ENCODE results near the gene SPTAN1.
A peak's percentile ranks its signal among the peaks of the same experiment; 100 is the strongest.
"Not testable (repeated sequence)": the region's sequence is repeated elsewhere in the genome, so short reads cannot be mapped to it uniquely, and the experiment has no call there.

SPTAN1 gene

DNA sequence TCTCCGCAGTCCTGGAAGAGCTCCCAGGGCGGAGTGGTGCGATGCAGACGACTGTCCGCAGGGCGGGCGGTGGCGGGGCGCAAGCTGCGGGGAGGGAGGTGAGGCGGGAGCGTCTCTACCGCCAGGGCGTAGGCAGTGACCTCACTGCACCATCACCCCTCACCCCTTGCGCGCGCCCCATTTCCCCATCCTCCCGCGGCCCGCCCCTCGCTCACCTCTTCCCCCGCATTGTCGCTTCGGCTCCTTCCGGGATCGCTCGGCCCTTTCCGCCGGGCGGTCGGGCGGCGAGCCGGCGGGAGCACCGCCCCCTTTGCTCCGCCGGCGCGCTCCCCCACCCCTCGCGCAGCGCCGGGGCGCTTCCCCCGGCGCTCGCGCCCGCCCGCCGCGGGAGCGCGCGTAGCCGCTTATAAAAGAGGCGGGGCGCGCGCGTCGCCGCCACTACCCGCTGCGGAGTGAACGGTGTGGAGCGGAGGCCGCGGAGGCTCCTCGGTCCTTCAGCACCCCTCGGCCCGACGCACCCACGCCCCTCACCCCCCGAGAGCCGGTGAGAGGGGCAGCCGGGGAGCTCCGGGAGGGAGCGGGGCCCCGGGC is at the start of gene SPTAN1:
Gene SPTAN1 (plus strand): TSS at position 435 of the 591 bp plus-strand sequence. CDS start 14,154 bp downstream, outside the sequence.
- DNase-seq: peak; percentile 84

- not testable (repeated sequence) for DNase-seq
Observed at GRCh38 chr9:128503415-128503825, 49.0 kb upstream of the SPTAN1 start.

GRCh38 chr9:128503870-128504269 is 48.5 kb upstream of the SPTAN1 start:
- no peak for DNase-seq

GRCh38 chr9:128504485-128505413 is 47.6 kb upstream of the SPTAN1 start, which contains the start of gene GLE1:
Gene GLE1, plus strand, starts transcription at chr9:128504719. Its CDS starts 87 bp downstream, at chr9:128504806.
- peak; percentile 98 for DNase-seq

- peak; percentile 21 for DNase-seq
Observed at GRCh38 chr9:128505414-128505765, 47.0 kb upstream of the SPTAN1 start.

- DNase-seq: not testable (repeated sequence)
Observed at GRCh38 chr9:128505906-128506305, 46.5 kb upstream of the SPTAN1 start.

GRCh38 chr9:128512820-128513219 is 39.6 kb upstream of the SPTAN1 start:
- DNase-seq: no peak

DNA sequence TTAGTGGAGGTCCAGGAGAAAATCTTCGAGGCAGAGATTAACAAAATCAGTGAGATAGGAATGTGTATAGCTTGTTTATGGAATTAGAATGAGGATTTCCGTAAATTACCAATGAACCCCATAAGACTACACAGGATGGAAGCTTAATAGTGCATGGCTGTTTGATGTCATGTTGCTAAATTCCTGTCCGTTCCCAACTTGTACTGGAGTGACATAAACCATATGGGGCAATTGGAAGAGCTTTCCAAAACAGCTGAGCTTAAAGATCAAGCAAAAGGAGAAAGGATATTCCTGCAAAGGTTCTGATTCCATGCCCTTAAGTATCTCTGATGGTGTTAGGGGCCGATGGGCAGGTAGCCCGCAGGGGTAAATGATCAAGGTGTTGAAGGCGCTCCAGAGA is 30.4 kb upstream of the SPTAN1 start:
- DNase-seq: no peak

- peak; percentile 78 for DNase-seq
Observed at GRCh38 chr9:128523199-128523925, 29.0 kb upstream of the SPTAN1 start.

DNA sequence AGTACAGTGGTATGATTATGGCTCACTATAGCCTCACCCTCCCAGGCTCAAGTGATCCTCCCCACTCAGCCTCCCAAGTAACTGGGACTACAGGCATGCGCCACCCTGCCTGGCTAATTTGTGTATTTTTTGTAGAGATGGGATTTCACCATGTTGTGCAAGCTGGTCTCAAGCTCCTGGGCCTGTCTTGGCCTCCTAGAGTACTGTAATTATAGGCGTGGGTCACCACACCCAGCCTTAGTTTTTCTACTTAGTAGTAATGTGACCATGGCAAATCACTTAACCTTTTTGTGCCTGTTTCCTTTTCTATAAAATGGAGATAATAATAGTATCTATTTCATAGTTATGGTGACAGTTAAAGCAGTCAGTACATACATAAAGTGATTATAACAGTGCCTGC is 25.7 kb upstream of the SPTAN1 start:
- no peak for DNase-seq

DNA sequence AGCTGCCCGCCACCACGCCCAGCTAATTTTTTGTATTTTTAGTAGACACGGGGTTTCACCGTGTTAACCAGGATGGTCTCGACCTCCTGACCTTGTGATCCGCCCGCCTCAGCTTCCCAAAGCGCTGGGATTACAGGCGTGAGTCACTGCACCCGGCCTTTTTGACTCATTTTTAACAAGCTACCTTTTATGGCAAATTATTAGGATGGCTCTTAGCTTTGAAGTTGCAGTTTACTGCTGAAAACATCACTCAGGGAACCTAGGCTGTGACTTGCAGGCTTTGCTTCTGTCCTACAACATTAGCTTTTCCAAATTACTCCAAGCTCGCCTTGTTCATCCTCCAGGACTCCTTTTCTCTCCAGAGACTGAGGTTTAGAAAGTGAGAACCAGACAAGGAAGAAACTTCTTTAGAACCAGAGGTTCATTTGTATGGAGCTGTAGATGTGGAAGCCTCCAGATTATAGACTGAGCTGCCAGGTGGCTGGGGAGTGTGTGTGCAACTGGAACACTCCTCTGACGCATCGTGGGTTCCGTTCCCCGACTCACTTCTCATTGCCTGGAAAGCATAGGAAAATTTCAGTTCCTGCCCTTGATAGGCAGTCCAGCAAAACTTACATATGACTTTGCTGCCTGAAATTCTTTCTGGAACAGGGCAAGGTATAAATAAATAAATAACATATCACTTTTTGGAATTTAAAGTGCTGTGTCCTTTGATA is 23.8 kb upstream of the SPTAN1 start:
- no peak for DNase-seq

DNA sequence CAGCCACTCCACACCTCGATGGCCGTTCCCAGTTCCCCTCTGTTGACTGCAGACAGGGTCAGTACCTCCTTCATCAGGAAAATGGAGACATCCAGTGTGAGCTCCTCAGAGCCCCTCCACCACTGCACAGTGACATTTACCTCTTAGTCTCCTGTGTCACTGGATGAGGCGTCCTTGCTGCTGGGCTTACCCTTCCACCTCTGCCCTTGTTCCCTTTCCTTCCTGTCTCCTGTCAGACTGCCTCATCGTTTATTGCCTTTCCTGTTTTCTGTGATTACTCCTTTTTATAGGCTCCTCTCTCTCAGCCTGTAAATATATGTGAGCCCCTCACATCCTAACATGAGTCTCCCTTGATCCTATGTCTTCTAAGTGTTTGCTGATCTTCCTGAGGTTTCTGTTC is 23.2 kb upstream of the SPTAN1 start:
- no peak for DNase-seq

GRCh38 chr9:128532581-128532980 is 19.8 kb upstream of the SPTAN1 start:
- no peak for DNase-seq

- no peak for DNase-seq
Observed at GRCh38 chr9:128540634-128541360, 11.6 kb upstream of the SPTAN1 start.

GRCh38 chr9:128546504-128546903 is 5.9 kb upstream of the SPTAN1 start:
- DNase-seq: no peak

GRCh38 chr9:128548876-128549275 is 3.5 kb upstream of the SPTAN1 start:
- DNase-seq: no peak

DNA sequence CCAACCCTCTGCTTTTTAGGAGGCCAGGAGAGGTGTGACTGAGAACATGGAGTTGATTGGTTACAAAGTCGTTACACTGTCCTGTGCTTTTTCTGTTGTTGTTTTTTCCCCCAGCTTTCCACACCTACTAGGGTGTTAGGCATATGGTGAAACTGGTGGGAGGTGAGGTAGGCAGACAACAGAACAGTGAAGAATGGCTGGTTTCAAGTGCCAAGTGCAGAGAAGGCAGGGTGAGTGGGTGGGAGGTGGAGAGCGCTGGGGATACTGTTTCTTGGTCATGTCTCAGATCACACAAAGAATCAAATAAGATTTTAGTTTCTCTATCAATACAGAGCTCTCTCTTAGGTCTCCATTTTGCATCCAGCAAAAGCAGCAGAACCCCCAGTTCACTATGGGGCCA is 2.2 kb upstream of the SPTAN1 start:
- no peak for DNase-seq

GRCh38 chr9:128550770-128551656 is 1.4 kb upstream of the SPTAN1 start:
- DNase-seq: peak; percentile 39

DNA sequence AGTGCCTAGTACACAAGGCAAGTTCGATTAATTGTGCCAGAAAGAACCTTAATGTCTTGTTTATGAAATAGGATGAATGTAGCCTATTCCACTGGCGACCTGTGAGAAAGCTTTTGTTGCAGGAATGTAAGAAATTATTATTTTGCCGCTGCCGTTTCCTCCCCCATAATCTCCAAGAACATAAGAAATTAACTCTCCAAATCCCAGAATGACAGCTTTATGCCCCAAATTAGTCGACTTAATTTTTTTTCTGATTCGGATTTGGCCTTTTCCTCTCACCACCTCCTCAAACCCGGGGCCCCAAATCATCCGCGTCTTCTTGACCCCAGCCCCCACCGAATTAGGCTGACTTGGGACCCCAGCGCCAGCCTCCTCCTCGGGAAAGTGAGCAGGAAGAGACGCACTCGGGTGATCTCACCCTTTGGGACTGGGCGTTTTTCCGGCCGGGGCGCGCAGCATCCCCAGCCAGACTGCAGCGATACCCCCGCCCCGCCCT is 682 bp upstream of the SPTAN1 start:
- DNase-seq: no peak

DNA sequence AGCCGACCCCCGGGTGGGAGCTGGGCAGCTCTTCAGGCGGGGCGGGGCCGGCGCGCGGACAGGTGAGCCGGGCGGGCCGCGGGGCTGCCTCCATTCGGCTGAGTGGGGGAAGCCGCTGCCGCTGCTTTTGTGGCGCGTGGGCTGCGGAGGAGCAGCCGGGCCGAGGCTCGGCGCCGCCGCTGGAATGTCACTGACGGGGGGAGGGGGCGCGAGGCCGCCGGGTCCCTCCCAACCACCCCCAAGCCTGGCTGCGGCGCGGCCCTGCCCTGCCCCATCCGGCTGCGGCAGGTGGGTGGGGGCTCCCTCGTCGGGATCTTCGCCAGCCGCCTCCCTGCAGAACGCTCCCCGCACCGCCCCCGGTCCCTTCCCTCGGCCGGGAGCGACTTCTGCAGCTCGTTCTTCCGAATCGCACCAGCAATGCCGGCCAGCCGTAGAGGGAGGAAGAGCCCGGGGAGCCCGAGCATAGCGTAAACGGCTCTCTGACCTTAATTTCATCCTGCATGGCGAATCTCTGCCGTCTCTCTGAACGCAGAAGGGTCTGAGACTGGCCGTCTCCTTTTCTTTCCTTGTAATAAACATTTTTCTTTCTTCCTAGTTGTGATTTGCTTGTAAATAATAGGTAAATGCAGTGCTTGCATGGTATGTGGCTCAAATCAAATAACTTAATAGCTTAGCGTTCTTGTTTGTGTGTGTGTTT is 505 bp downstream of the SPTAN1 start:
- peak; percentile 39 for DNase-seq

Data from NCI-H2171 (cell line).